Measurements from ENCODE around the gene IER5L.

Gene IER5L

GRCh38 chr9:129222819-129223218 is 44.8 kb upstream of the IER5L start:
- H3K4me3 ChIP-seq (ENCODE audit: low read length), result no peak overlapping the region
- no peak for TF ChIP-seq CTCF (IDR thresholded peaks at IDR 0.05; ENCODE audit: insufficient read depth, low read depth, low read length, missing control alignments)
- no peak for DNase-seq (ENCODE audit: low read depth)

- no peak overlapping the region for H3K4me3 ChIP-seq (ENCODE audit: low read length)
- DNase-seq (ENCODE audit: low read depth), result no peak
- no peak for TF ChIP-seq CTCF (IDR thresholded peaks at IDR 0.05; ENCODE audit: insufficient read depth, low read depth, low read length, missing control alignments)
Measured at GRCh38 chr9:129221979-129222635, 44.0 kb upstream of the IER5L start.

GRCh38 chr9:129221233-129221632 is 43.2 kb upstream of the IER5L start:
- H3K4me3 ChIP-seq (ENCODE audit: low read length), result no peak overlapping the region
- no peak for TF ChIP-seq CTCF (IDR thresholded peaks at IDR 0.05; ENCODE audit: insufficient read depth, low read depth, low read length, missing control alignments)
- no peak for DNase-seq (ENCODE audit: low read depth)

- no peak for DNase-seq (ENCODE audit: low read depth)
- no peak for TF ChIP-seq CTCF (IDR thresholded peaks at IDR 0.05; ENCODE audit: insufficient read depth, low read depth, low read length, missing control alignments)
- no peak overlapping the region for H3K4me3 ChIP-seq (ENCODE audit: low read length)
Measured at GRCh38 chr9:129220771-129221170, 42.7 kb upstream of the IER5L start.

- no peak overlapping the region for H3K4me3 ChIP-seq (ENCODE audit: low read length)
- DNase-seq (ENCODE audit: low read depth), result no peak
- TF ChIP-seq CTCF (IDR thresholded peaks at IDR 0.05; ENCODE audit: insufficient read depth, low read depth, low read length, missing control alignments), result no peak
Measured at GRCh38 chr9:129218918-129219317, 40.9 kb upstream of the IER5L start.

- H3K4me3 ChIP-seq (ENCODE audit: low read length), result no peak overlapping the region
- DNase-seq (ENCODE audit: low read depth), result no peak
- no peak for TF ChIP-seq CTCF (IDR thresholded peaks at IDR 0.05; ENCODE audit: insufficient read depth, low read depth, low read length, missing control alignments)
Measured at GRCh38 chr9:129218272-129218625, 40.2 kb upstream of the IER5L start.

GRCh38 chr9:129213551-129213950 is 35.5 kb upstream of the IER5L start:
- no peak for TF ChIP-seq CTCF (IDR thresholded peaks at IDR 0.05; ENCODE audit: insufficient read depth, low read depth, low read length, missing control alignments)
- no peak overlapping the region for H3K4me3 ChIP-seq (ENCODE audit: low read length)
- no peak for DNase-seq (ENCODE audit: low read depth)
